ENCODE data around the gene KAT2A. TPM values are rescaled to one million over a fixed set of nuclear protein-coding genes. Genes with fewer than 3 reads are reported as not detected.
A peak's percentile ranks its signal among the peaks of the same experiment; 100 is the strongest.

KAT2A gene
- total RNA-seq, 4 donors from 2014 or later: 13.8 to 31.1 (median 21.8) TPM

- no peak for DNase-seq (ENCODE audit: extremely low spot score)
- Histone ChIP-seq H3K27me3 (no peaks in the 10 kb centered on the region), H3K4me3 (peak overlapping the region in 3 of 4 donors; percentile 33 to 50 (median 39)), H3K4me1 (peaks cover 12 to 29% (median 23%) of the 10 kb centered on the region in 4 donors), H3K9me3 (no peaks in the 10 kb centered on the region), H3K27ac (replicated peaks in 1 of 4) (no peak overlapping the region), H3K36me3 (peaks cover 9 to 67% (median 35%) of the 10 kb centered on the region in 4 donors)
- TF ChIP-seq POLR2AphosphoS5 (IDR thresholded peaks at IDR 0.05) (no peak), CTCF (IDR thresholded peaks at IDR 0.05) (no peak), POLR2A (IDR thresholded peaks at IDR 0.05; ENCODE audit: low read depth) (no peak), EP300 (IDR thresholded peaks at IDR 0.05) (no peak)
- WGBS: 80% methylated on average over 6 of the region's 6 CpGs
- intact Hi-C loops (cut with DNase I): no loop called here
These were observed 14.0 kb downstream of the KAT2A start for GRCh38 chr17:42107124-42107523.

GRCh38 chr17:42106009-42106408, 15.2 kb downstream of the KAT2A start:
- Histone ChIP-seq H3K9me3 (no peaks in the 10 kb centered on the region), H3K4me1 (peaks cover 1 to 23% (median 15%) of the 10 kb centered on the region in 4 donors), H3K27ac (replicated peaks in 1 of 4) (no peak overlapping the region), H3K36me3 (peaks cover 9 to 68% (median 35%) of the 10 kb centered on the region in 4 donors), H3K4me3 (no peak overlapping the region), H3K27me3 (no peaks in the 10 kb centered on the region)
- WGBS: 87% methylated on average over 2 of the region's 2 CpGs
- intact Hi-C loops (cut with DNase I): no loop called here
- TF ChIP-seq CTCF (IDR thresholded peaks at IDR 0.05): no peak
- no peak for TF ChIP-seq POLR2AphosphoS5 (IDR thresholded peaks at IDR 0.05)
- TF ChIP-seq POLR2A (IDR thresholded peaks at IDR 0.05; ENCODE audit: low read depth): no peak
- TF ChIP-seq EP300 (IDR thresholded peaks at IDR 0.05): no peak
- DNase-seq (ENCODE audit: extremely low spot score): no peak

- intact Hi-C loops (cut with DNase I): loop anchor here (5.0 kb wide), 1 partner anchor 37 kb away; no protein-coding TSS in a partner anchor
- DNase-seq (ENCODE audit: extremely low spot score): no peak
- peaks cover 0 to 17% (median 11%) of the 10 kb centered on the region in 4 donors for H3K4me1 ChIP-seq
- H3K36me3 ChIP-seq: peaks cover 9 to 64% (median 32%) of the 10 kb centered on the region in 4 donors
- WGBS: 86% methylated on average over 3 of the region's 3 CpGs
- H3K27ac ChIP-seq (replicated peaks in 1 of 4): no peak overlapping the region
- no peak for TF ChIP-seq CTCF (IDR thresholded peaks at IDR 0.05)
- TF ChIP-seq POLR2A (IDR thresholded peaks at IDR 0.05; ENCODE audit: low read depth): no peak
- TF ChIP-seq EP300 (IDR thresholded peaks at IDR 0.05): no peak
- TF ChIP-seq POLR2AphosphoS5 (IDR thresholded peaks at IDR 0.05): no peak
- no peaks in the 10 kb centered on the region for H3K27me3 ChIP-seq
- H3K9me3 ChIP-seq: no peaks in the 10 kb centered on the region
- no peak overlapping the region for H3K4me3 ChIP-seq
These were observed 16.9 kb downstream of the KAT2A start for GRCh38 chr17:42104264-42104663.

- Histone ChIP-seq H3K4me1 (peaks cover under 1 to 19% (median 14%) of the 10 kb centered on the region in 4 donors), H3K4me3 (no peak overlapping the region), H3K36me3 (peaks cover 7 to 56% (median 25%) of the 10 kb centered on the region in 4 donors), H3K27me3 (peaks cover 0 to 4% (median 0%) of the 10 kb centered on the region in 4 donors), H3K9me3 (no peaks in the 10 kb centered on the region), H3K27ac (replicated peaks in 1 of 4) (no peak overlapping the region)
- DNase-seq (ENCODE audit: extremely low spot score): no peak
- WGBS: 91% methylated on average over 10 of the region's 11 CpGs
- no peak for TF ChIP-seq POLR2A (IDR thresholded peaks at IDR 0.05; ENCODE audit: low read depth)
- TF ChIP-seq POLR2AphosphoS5 (IDR thresholded peaks at IDR 0.05): no peak
- no peak for TF ChIP-seq EP300 (IDR thresholded peaks at IDR 0.05)
- TF ChIP-seq CTCF (IDR thresholded peaks at IDR 0.05): no peak
- intact Hi-C loops (cut with DNase I): loop anchor here (5.0 kb wide), 1 partner anchor 36 kb away; no protein-coding TSS in a partner anchor
These were observed 17.8 kb downstream of the KAT2A start for GRCh38 chr17:42103221-42103954.
